Adipocyte (in vitro differentiated cells): ENCODE data around the gene ATXN7L1.

Source experiments
- DNase-seq: peaks from one replicate; pipeline ENCODE4 v3.0.0-alpha.2; 2015; ENCODE audit warnings: low read depth
- H3K27me3 ChIP-seq: replicated peaks from 2 replicates; pipeline ENCODE4 v1.7.0; 2013; ENCODE audit warnings: mild to moderate bottlenecking, low read length, moderate library complexity; ENCODE audit not compliant: control insufficient read depth, insufficient read depth
- H3K36me3 ChIP-seq: 2 replicates; pipeline ENCODE4 v1.7.0; 2013; ENCODE audit warnings: low read length, mild to moderate bottlenecking, moderate library complexity; ENCODE audit not compliant: control insufficient read depth, insufficient read depth, severe bottlenecking
- H3K4me1 ChIP-seq: 2 replicates; pipeline ENCODE4 v1.7.0; 2013; ENCODE audit warnings: mild to moderate bottlenecking, low read length, moderate library complexity; ENCODE audit not compliant: control insufficient read depth, insufficient read depth
- H3K4me3 ChIP-seq: 2 replicates; pipeline ENCODE4 v1.7.0; 2013; ENCODE audit warnings: mild to moderate bottlenecking, low read length, moderate library complexity
- H3K9ac ChIP-seq: 2 replicates; pipeline ENCODE4 v1.7.0; 2013; ENCODE audit warnings: mild to moderate bottlenecking, low read length, moderate library complexity
- H3K9me3 ChIP-seq: 2 replicates; pipeline ENCODE4 v1.7.0; 2013; ENCODE audit warnings: mild to moderate bottlenecking, low read length, moderate library complexity; ENCODE audit not compliant: control insufficient read depth

The ATXN7L1 gene

DNA sequence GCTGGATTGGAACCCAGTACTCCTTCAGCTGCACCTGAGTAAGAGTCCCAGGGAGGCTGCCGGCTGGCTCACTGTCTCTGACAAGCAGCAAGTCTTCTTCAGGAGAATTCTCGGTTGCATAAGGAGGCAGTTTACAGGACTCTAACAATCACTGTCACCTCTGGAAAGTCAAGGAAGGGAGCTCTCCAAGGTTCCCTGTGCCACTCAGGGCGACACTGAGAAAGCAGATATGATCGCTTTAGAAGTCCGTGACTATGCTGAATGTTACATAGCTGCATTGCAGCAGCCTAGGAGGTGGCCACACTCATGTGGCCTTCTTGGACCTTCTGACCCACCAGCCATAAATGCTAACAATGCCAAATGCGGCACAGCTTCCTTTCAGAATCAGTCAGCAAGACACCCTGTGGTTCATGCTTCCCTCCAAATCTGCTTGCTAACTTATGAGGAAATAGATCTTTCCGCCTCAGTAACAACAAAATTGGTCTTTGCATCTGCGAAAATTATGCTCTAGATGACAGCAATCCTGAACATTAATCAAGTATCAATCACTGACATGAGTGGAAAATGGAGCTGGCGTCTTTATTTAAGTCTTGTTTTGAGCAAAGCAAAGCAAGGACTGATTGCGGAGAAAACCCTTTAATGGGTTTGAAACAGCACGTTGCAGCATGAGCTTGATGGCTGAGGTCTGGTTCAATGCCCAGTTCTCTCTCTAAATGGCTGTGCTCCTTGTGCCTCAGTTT is 132.9 kb downstream of the ATXN7L1 start:
- H3K9ac ChIP-seq = no peak overlapping the region
- H3K4me3 ChIP-seq = no peak overlapping the region
- no peaks in the 10 kb centered on the region for H3K9me3 ChIP-seq
- H3K27me3 ChIP-seq = no peaks in the 10 kb centered on the region
- DNase-seq = no peak
- peaks cover 4% of the 10 kb centered on the region for H3K36me3 ChIP-seq
- H3K4me1 ChIP-seq = peaks cover 4% of the 10 kb centered on the region

DNA sequence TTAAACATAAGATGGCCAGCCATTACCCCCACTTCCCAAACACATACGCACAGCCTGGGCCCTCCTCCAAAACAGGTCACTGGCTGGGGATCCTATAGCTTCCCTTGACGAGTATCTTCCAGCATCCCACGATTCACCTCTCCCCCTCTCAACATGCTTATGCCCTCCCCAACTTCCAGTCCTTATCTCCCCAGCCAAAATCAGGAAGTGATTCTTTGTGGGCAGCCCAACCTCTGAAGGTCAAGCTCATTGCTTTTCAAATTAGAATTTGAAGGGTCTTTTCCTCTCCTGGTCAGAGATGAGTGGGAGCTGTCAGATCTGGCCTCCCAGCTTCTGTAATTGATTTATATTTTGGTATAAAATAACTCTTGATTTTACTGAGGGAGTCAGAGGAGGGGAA is 133.6 kb downstream of the ATXN7L1 start:
- Histone ChIP-seq H3K4me3 (no peak overlapping the region), H3K36me3 (no peaks in the 10 kb centered on the region), H3K27me3 (no peaks in the 10 kb centered on the region), H3K4me1 (peaks cover 4% of the 10 kb centered on the region), H3K9me3 (no peaks in the 10 kb centered on the region), H3K9ac (no peak overlapping the region)
- no peak for DNase-seq

DNA sequence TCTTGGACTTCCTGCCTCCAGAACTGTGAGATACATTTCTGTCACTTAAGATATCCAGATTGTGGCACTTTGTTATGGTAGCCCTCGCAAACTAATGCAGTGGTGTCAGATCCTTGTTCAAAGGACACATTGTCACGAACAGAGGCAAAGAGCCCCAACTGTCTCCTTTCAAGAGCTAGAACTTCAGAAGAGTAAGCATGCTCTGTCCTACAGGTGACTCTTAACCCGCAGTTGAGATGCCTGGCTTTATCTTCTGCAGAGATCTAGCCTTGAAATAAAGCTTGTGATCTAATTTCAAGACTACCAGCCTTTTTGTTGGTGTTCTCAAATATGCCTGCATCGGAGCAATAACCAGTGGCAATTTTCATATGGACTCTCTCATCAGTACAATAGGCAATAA is 134.4 kb downstream of the ATXN7L1 start:
- Histone ChIP-seq H3K36me3 (no peaks in the 10 kb centered on the region), H3K27me3 (no peaks in the 10 kb centered on the region), H3K4me3 (no peak overlapping the region), H3K4me1 (peaks cover 4% of the 10 kb centered on the region), H3K9ac (no peak overlapping the region), H3K9me3 (no peaks in the 10 kb centered on the region)
- no peak for DNase-seq

DNA sequence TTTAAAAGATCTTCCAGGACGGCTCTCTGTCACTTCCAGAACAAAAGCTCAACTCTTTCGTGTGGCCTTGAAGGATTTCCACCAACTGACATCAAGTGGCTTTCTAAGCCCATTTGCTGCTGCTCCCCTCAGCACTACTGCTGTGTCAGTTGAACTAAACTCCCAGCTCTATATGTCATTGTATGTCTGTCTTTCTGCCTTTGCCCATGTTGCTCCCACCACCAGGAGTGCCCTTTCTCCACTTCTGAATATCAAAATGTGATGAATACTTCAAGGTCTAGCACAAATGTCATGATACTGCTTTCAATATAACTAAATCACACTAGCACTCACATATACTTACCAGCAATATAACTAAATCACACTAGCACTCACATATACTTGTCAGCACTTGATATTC is 138.3 kb downstream of the ATXN7L1 start:
- Histone ChIP-seq H3K4me3 (no peak overlapping the region), H3K4me1 (no peaks in the 10 kb centered on the region), H3K9me3 (no peaks in the 10 kb centered on the region), H3K9ac (no peak overlapping the region), H3K27me3 (no peaks in the 10 kb centered on the region), H3K36me3 (no peaks in the 10 kb centered on the region)
- DNase-seq = no peak

DNA sequence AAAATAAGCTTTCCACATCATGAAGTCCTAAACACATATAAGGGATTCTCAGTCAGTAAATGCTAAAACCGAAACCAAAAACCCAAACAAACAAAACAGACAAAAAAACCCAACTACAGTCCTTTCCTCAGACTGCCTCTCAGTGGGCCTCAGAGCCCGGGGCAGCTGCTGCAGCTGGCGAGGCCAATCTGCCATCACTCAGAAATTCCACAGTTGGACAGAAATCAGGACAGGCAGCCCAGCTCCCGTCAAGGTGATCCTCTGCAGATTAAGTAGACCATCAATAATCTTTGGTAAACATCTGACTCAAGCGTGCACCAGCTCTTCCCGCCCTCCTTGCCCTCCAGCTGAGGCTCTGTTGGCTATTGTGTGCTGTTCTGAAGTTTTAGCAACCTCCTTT is 142.2 kb downstream of the ATXN7L1 start:
- DNase-seq = peak; percentile 15
- Histone ChIP-seq H3K9ac (no peak overlapping the region), H3K4me1 (no peaks in the 10 kb centered on the region), H3K4me3 (no peak overlapping the region), H3K9me3 (no peaks in the 10 kb centered on the region), H3K36me3 (no peaks in the 10 kb centered on the region), H3K27me3 (no peaks in the 10 kb centered on the region)

DNA sequence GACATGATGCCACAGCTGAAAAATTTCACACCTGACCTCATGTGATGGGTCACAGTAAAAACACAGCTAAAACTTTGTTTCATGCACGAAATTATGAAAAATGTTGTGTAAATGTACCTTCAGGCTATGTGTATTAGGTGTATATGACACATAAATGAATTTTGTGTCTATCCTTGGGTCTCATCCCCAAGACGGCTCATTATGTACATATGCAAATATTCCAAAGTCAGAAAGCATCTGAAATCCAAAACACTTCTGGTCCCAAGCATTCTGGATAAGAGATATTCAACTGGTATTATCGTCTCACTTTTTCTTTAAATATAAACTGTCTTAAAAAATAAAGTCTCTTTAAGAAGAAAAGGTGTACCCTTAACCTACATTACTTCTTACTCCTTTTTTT is 145.4 kb downstream of the ATXN7L1 start:
- no peaks in the 10 kb centered on the region for H3K36me3 ChIP-seq
- H3K9me3 ChIP-seq = no peaks in the 10 kb centered on the region
- no peaks in the 10 kb centered on the region for H3K27me3 ChIP-seq
- H3K4me1 ChIP-seq = no peaks in the 10 kb centered on the region
- no peak for DNase-seq
- no peak overlapping the region for H3K4me3 ChIP-seq
- no peak overlapping the region for H3K9ac ChIP-seq

GRCh38 chr7:105728028-105728427 is 148.4 kb downstream of the ATXN7L1 start:
- DNase-seq = no peak
- no peaks in the 10 kb centered on the region for H3K9me3 ChIP-seq
- no peak overlapping the region for H3K9ac ChIP-seq
- no peaks in the 10 kb centered on the region for H3K36me3 ChIP-seq
- no peaks in the 10 kb centered on the region for H3K27me3 ChIP-seq
- H3K4me1 ChIP-seq = no peaks in the 10 kb centered on the region
- H3K4me3 ChIP-seq = no peak overlapping the region

DNA sequence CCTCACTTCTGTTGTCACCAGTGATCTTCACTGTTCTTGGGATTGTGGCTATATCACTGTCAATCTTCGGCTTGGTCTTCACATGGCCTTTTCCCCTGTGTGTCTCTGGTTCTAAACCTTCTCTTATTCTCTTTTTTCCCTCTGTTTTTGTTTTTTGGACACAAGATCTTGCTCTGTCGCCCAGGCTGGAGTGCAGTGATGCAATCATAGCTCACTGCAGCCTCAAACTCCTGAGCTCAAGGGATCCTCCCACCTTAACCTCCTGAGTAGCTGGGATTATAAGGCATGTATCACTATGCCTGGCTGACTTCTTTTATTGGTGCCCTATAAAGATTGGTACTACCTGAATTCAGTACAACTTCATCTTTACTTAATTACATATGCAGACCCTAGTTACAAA is 151.7 kb downstream of the ATXN7L1 start:
- H3K36me3 ChIP-seq = no peaks in the 10 kb centered on the region
- H3K9me3 ChIP-seq = no peaks in the 10 kb centered on the region
- no peak overlapping the region for H3K4me3 ChIP-seq
- no peaks in the 10 kb centered on the region for H3K4me1 ChIP-seq
- H3K9ac ChIP-seq = no peak overlapping the region
- no peak for DNase-seq
- H3K27me3 ChIP-seq = no peaks in the 10 kb centered on the region

DNA sequence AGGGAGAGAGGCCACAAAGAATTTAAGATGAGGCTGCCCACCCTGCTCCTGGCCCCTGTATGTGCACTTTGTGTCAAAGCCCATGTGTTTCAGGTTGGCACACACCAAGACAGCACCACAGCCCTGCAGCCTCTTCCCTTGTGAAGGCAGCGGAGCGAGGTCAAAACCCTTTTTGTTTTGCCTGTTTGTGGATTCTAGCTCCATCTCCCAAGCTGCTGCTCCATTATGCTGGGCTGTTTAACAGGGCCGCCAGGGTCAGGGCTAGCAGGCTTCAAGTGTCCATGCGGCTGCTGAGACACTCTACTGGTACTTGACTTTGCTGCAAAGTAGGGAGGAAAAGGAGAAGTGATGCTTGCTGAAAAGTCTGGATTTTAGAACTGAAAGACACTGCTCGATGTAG is 152.8 kb downstream of the ATXN7L1 start:
- H3K4me1 ChIP-seq = peaks cover 5% of the 10 kb centered on the region
- H3K9me3 ChIP-seq = no peaks in the 10 kb centered on the region
- H3K9ac ChIP-seq = no peak overlapping the region
- DNase-seq = no peak
- H3K4me3 ChIP-seq = no peak overlapping the region
- no peaks in the 10 kb centered on the region for H3K36me3 ChIP-seq
- no peaks in the 10 kb centered on the region for H3K27me3 ChIP-seq

- Histone ChIP-seq H3K4me1 (peaks cover 5% of the 10 kb centered on the region), H3K4me3 (no peak overlapping the region), H3K27me3 (no peaks in the 10 kb centered on the region), H3K9ac (no peak overlapping the region), H3K36me3 (no peaks in the 10 kb centered on the region), H3K9me3 (no peaks in the 10 kb centered on the region)
- no peak for DNase-seq
These were observed 154.8 kb downstream of the ATXN7L1 start for GRCh38 chr7:105721571-105722104.

GRCh38 chr7:105719919-105720318 is 156.5 kb downstream of the ATXN7L1 start:
- peaks cover 3% of the 10 kb centered on the region for H3K36me3 ChIP-seq

DNA sequence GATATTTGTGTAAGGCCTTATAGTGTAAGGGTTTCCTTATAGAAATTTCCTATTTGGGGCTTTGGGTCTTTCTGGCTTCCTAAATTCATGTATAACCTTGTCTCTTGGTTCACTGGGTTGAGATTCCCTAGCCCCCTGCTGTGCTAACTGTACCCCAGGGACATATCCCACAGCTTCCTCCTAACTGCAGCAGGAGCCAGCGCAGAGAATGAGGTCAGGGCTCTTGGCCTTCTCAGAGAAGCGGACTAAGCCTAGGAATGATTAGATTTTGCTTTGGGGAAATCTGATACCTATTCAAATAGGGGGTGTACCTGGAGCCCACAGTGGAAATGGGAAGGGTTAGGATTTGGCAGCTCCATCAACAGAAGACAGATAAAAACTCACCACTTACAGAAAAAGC is 157.0 kb downstream of the ATXN7L1 start:
- Histone ChIP-seq H3K36me3 (peaks cover 4% of the 10 kb centered on the region), H3K9me3 (no peaks in the 10 kb centered on the region), H3K27me3 (no peaks in the 10 kb centered on the region), H3K4me3 (no peak overlapping the region), H3K4me1 (peaks cover 5% of the 10 kb centered on the region), H3K9ac (no peak overlapping the region)
- DNase-seq = no peak

More at GRCh38 chr7:105719919-105720318, 156.5 kb downstream of the ATXN7L1 start:
- Histone ChIP-seq H3K4me3 (no peak overlapping the region), H3K27me3 (no peaks in the 10 kb centered on the region), H3K4me1 (peaks cover 5% of the 10 kb centered on the region), H3K9ac (no peak overlapping the region), H3K9me3 (no peaks in the 10 kb centered on the region)
- no peak for DNase-seq
